Activated CD4-positive, alpha-beta T cell treated with anti-CD3 and anti-CD28 coated beads, Interleukin-2, amount 10 ng/mL, durations not matched to agents 24 days and 14 days (primary cell): ENCODE measurements around the gene NFYB. TPM values are rescaled to one million over a fixed set of nuclear protein-coding genes. Genes with fewer than 3 reads are reported as not detected.

Experiments used
- DNase-seq: peaks from one replicate; pipeline ENCODE4 v3.0.0; 2022
- H3K27ac Mint-ChIP-seq: one replicate; pipeline ENCODE4 v1.8.0; 2022; ENCODE audit warnings: mild to moderate bottlenecking, mixed read lengths
- H3K27me3 Mint-ChIP-seq: one replicate; pipeline ENCODE4 v1.8.0; 2022; ENCODE audit warnings: mixed read lengths
- H3K36me3 Mint-ChIP-seq: one replicate; pipeline ENCODE4 v1.8.0; 2022; ENCODE audit warnings: low read depth, mild to moderate bottlenecking, mixed read lengths
- H3K4me1 Mint-ChIP-seq: one replicate; pipeline ENCODE4 v1.8.0; 2021; ENCODE audit warnings: mixed read lengths
- H3K4me3 Mint-ChIP-seq: one replicate; pipeline ENCODE4 v1.8.0; 2022; ENCODE audit warnings: mild to moderate bottlenecking, moderate library complexity, mixed read lengths
- H3K9me3 Mint-ChIP-seq: one replicate; pipeline ENCODE4 v1.8.0; 2021; ENCODE audit warnings: mixed read lengths
- intact Hi-C: fragments of 100-400 bp; cut with micrococcal nuclease; formaldehyde crosslinking; loops from one replicate; pipeline ENCODE4 v1.15.1; 2023
- total RNA-seq: library from RNA; stranded (reverse); gene quantifications from 2 replicates; pipeline ENCODE4 v1.2.3, GENCODE V29; 2022

Gene NFYB
- total RNA-seq, 1 donor from 2014 or later = 25.4 TPM

GRCh38 chr12:104083769-104084475 is 54.1 kb downstream of the NFYB start:
- H3K4me1 Mint-ChIP-seq = peaks cover 10% of the 10 kb centered on the region
- intact Hi-C loops = loop anchor here (1.0 kb wide), 1 partner anchor 20 kb away; the partner anchor contains the start of gene HCFC2
- H3K27me3 Mint-ChIP-seq = no peaks in the 10 kb centered on the region
- DNase-seq = peak; percentile 52
- H3K36me3 Mint-ChIP-seq = peaks cover 45% of the 10 kb centered on the region
- H3K4me3 Mint-ChIP-seq = peak overlapping the region; percentile 34
- peak overlapping the region; percentile 47 for H3K27ac Mint-ChIP-seq
- H3K9me3 Mint-ChIP-seq = no peaks in the 10 kb centered on the region

DNA sequence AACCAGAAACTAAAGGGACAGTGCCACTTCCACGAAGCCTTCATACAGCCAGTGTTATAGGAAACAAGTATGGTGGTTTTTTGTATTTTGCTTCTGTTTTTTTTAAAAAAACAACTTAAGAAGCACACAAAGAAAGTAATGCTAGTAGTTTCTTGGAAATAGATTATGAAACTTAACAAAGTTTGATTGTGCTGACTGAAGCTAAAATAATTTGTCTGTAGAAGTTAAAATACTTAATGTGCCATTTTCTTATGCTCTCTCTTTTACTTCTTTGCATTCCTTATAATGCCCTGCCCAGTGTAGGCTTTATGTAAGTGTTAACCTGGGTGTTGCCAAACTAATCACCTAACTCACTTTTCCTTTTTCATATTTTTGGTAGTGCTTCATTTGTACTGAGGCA is 57.2 kb downstream of the NFYB start:
- Mint-ChIP-seq H3K27ac (no peak overlapping the region), H3K4me1 (peaks cover 10% of the 10 kb centered on the region), H3K27me3 (no peaks in the 10 kb centered on the region), H3K36me3 (peaks cover 36% of the 10 kb centered on the region), H3K4me3 (no peak overlapping the region), H3K9me3 (no peaks in the 10 kb centered on the region)
- intact Hi-C loops = no loop called here
- DNase-seq = no peak

- H3K4me1 Mint-ChIP-seq = peaks cover 3% of the 10 kb centered on the region
- no peak overlapping the region for H3K4me3 Mint-ChIP-seq
- no peaks in the 10 kb centered on the region for H3K9me3 Mint-ChIP-seq
- no peaks in the 10 kb centered on the region for H3K27me3 Mint-ChIP-seq
- peaks cover 31% of the 10 kb centered on the region for H3K36me3 Mint-ChIP-seq
- no peak overlapping the region for H3K27ac Mint-ChIP-seq
- no peak for DNase-seq
- intact Hi-C loops = no loop called here
These were observed 59.0 kb downstream of the NFYB start for GRCh38 chr12:104079024-104079423.

GRCh38 chr12:104073699-104074098 is 64.3 kb downstream of the NFYB start:
- no peak overlapping the region for H3K4me3 Mint-ChIP-seq
- intact Hi-C loops = no loop called here
- H3K27ac Mint-ChIP-seq = no peak overlapping the region
- H3K9me3 Mint-ChIP-seq = no peaks in the 10 kb centered on the region
- H3K36me3 Mint-ChIP-seq = peaks cover 22% of the 10 kb centered on the region
- no peaks in the 10 kb centered on the region for H3K4me1 Mint-ChIP-seq
- no peak for DNase-seq
- H3K27me3 Mint-ChIP-seq = no peaks in the 10 kb centered on the region

DNA sequence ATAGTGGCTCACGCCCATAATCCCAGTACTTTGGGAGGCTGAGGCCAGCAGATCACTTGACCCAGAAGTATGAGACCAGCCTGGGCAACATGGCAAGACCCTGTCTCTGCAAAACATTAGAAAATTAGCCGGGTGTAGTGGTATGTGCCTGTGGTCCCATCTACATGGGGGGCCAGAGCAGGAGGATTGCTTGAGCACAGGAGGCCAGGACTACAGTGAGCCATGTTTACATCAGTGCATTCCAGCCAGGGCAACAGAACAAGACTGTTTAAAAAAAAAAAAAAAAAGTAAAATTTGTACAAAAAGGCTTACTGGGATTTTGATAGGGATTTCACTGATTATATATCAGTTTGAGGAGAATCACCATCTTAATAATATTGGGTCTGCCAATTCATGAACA is 65.9 kb downstream of the NFYB start:
- Mint-ChIP-seq H3K36me3 (peaks cover 29% of the 10 kb centered on the region), H3K27ac (no peak overlapping the region), H3K4me1 (peaks cover 2% of the 10 kb centered on the region), H3K4me3 (no peak overlapping the region), H3K9me3 (no peaks in the 10 kb centered on the region), H3K27me3 (no peaks in the 10 kb centered on the region)
- intact Hi-C loops = no loop called here
- no peak for DNase-seq

Other genes with a start within 250 kb of the NFYB start
- 449 and 457 TPM in 2 replicates for gene HSP90B1, start 207.8 kb downstream of the NFYB start, total RNA-seq
- 74.5 and 76.4 TPM in 2 replicates for gene TDG, start 172.3 kb downstream of the NFYB start, total RNA-seq
- 0.31 TPM in 1 of 2 replicates, not detected in the other for gene GLT8D2, start 88.0 kb downstream of the NFYB start, total RNA-seq
- gene HCFC2, start 73.7 kb downstream of the NFYB start, total RNA-seq = 8.2 and 8.6 TPM in 2 replicates
- 99.6 and 99.7 TPM in 2 replicates for gene TXNRD1, start 77.6 kb upstream of the NFYB start, total RNA-seq
- 9.0 and 9.7 TPM in 2 replicates for gene EID3, start 165.5 kb upstream of the NFYB start, total RNA-seq